HepG2 (cell line): ENCODE results near the gene LDAH. TPM values are rescaled to one million over a fixed set of nuclear protein-coding genes. Genes with fewer than 3 reads are reported as not detected.

Experiments
- AHR ChIP-seq: IDR thresholded peaks from 2 replicates; pipeline ENCODE4 v1.6.1; 2018; ENCODE audit warnings: missing genetic modification reagents, missing compliant biosample characterization
- ATF1 ChIP-seq: IDR thresholded peaks from 2 replicates; pipeline ENCODE4 v1.6.1; 2016; ENCODE audit warnings: mild to moderate bottlenecking, control low read depth
- CCAR2 ChIP-seq: fragments of 200-400 bp; formaldehyde crosslinking; optimal IDR thresholded peaks from 2 replicates; pipeline ENCODE3; 2018; ENCODE audit warnings: low read depth, mild to moderate bottlenecking, low read length, moderate library complexity
- GABPB1 ChIP-seq: IDR thresholded peaks from 2 replicates; pipeline ENCODE4 v1.6.1; 2016; ENCODE audit warnings: mild to moderate bottlenecking, missing genetic modification reagents, moderate library complexity, missing compliant biosample characterization
- HBP1 ChIP-seq: IDR thresholded peaks from 2 replicates; pipeline ENCODE4 v1.6.1; 2016; ENCODE audit warnings: low read depth, control low read depth
- HNF1B ChIP-seq: sonication (generic); formaldehyde crosslinking; IDR thresholded peaks from 2 replicates; pipeline ENCODE4 v1.5.1; 2020; ENCODE audit warnings: mild to moderate bottlenecking, moderate library complexity, missing genetic modification reagents
- HOXD1 ChIP-seq: sonication (generic); formaldehyde crosslinking; IDR thresholded peaks from 2 replicates; pipeline ENCODE4 v1.5.0; 2020; ENCODE audit warnings: missing genetic modification reagents
- IRX3 ChIP-seq: sonication (generic); formaldehyde crosslinking; IDR thresholded peaks from 2 replicates; pipeline ENCODE4 v1.8.1; 2023; ENCODE audit warnings: mild to moderate bottlenecking, low read depth, missing genetic modification reagents, borderline replicate concordance
- KLF11 ChIP-seq: IDR thresholded peaks from 2 replicates; pipeline ENCODE4 v1.6.1; 2016; ENCODE audit warnings: missing compliant biosample characterization
- NFIB ChIP-seq: sonication (generic); formaldehyde crosslinking; IDR thresholded peaks from 2 replicates; pipeline ENCODE4 v1.9.0; 2021; ENCODE audit warnings: missing genetic modification reagents, mild to moderate bottlenecking, borderline replicate concordance
- NR2F6 ChIP-seq, 2 experiments: IDR thresholded peaks; 2 replicates each; pipeline ENCODE4 v1.6.1; 2016; ENCODE audit warnings: antibody characterized with exemption in 1 of 2, mild to moderate bottlenecking in 1 of 2
- NR3C1 ChIP-seq: sonication (generic); formaldehyde crosslinking; IDR thresholded peaks from 2 replicates; pipeline ENCODE4 v1.4.0; 2020; ENCODE audit warnings: missing genetic modification reagents
- PHF20 ChIP-seq: sonication (generic); formaldehyde crosslinking; IDR thresholded peaks from 2 replicates; pipeline ENCODE4 v1.5.0; 2020; ENCODE audit warnings: mild to moderate bottlenecking, missing genetic modification reagents
- POLR2G ChIP-seq: fragments of 200-400 bp; formaldehyde crosslinking; IDR thresholded peaks from 2 replicates; pipeline ENCODE4 v1.6.1; 2018; ENCODE audit warnings: mild to moderate bottlenecking, low read depth, low read length, moderate library complexity
- SAP130 ChIP-seq: IDR thresholded peaks from 2 replicates; pipeline ENCODE4 v1.6.1; 2016; ENCODE audit warnings: low read depth
- TCF7 ChIP-seq: sonication (generic); IDR thresholded peaks from 2 replicates; pipeline ENCODE4 v1.6.1; 2016; ENCODE audit warnings: antibody characterized with exemption, low read depth
- ZMYM3 ChIP-seq: sonication (generic); formaldehyde crosslinking; IDR thresholded peaks from 2 replicates; pipeline ENCODE4 v1.5.1; 2020; ENCODE audit warnings: mild to moderate bottlenecking, missing genetic modification reagents
- ZNF790 ChIP-seq: sonication (generic); formaldehyde crosslinking; IDR thresholded peaks from 2 replicates; pipeline ENCODE4 v1.8.0; 2022; ENCODE audit warnings: missing genetic modification reagents, mild to moderate bottlenecking, borderline replicate concordance
- polyA plus RNA-seq, 8 experiments: library from polyadenylated mRNA; depleted of rRNA in 3 of 8; stranded (reverse) in 7 of 8; unstranded in 1 of 8; fragments of >200 nt; fragmentation: Illumina TruSeq in 4 of 8; extraction: Trizol in 4 of 8; gene quantifications; 2 replicates each; pipeline versions ENCODE4 v1.2.1 to v1.2.3, GENCODE V29; 2011 to 2016; ENCODE audit warnings: low read depth in 4 of 8, missing spikeins in 1 of 8, mixed read lengths in 1 of 8; ENCODE audit not compliant: insufficient read depth in 1 of 8
- total RNA-seq, 5 experiments: library from RNA; depleted of rRNA; stranded (reverse); fragments of >200 nt; fragmentation: Illumina TruSeq; extraction: Trizol; gene quantifications; 2 replicates each; pipeline ENCODE4 v1.2.3, GENCODE V29; 2016; ENCODE audit warnings: low read depth in 1 of 5
- TF ChIP-seq, protein P1 (sequence below): sonication (generic); formaldehyde crosslinking; IDR thresholded peaks from 2 replicates; pipeline ENCODE4 v1.4.0; 2020; ENCODE audit warnings: missing genetic modification reagents, borderline replicate concordance
- TF ChIP-seq, protein P2 (sequence below): sonication (generic); formaldehyde crosslinking; IDR thresholded peaks from 2 replicates; pipeline ENCODE4 v1.4.0; 2020; ENCODE audit warnings: missing genetic modification reagents, low read depth, mild to moderate bottlenecking, borderline replicate concordance

LDAH gene
- total and polyA plus RNA-seq, 2 of the 13 experiments (the other 11 are each of a cell fraction or from before 2014, with no cell fraction given), result 28.8 to 46.2 TPM

DNA sequence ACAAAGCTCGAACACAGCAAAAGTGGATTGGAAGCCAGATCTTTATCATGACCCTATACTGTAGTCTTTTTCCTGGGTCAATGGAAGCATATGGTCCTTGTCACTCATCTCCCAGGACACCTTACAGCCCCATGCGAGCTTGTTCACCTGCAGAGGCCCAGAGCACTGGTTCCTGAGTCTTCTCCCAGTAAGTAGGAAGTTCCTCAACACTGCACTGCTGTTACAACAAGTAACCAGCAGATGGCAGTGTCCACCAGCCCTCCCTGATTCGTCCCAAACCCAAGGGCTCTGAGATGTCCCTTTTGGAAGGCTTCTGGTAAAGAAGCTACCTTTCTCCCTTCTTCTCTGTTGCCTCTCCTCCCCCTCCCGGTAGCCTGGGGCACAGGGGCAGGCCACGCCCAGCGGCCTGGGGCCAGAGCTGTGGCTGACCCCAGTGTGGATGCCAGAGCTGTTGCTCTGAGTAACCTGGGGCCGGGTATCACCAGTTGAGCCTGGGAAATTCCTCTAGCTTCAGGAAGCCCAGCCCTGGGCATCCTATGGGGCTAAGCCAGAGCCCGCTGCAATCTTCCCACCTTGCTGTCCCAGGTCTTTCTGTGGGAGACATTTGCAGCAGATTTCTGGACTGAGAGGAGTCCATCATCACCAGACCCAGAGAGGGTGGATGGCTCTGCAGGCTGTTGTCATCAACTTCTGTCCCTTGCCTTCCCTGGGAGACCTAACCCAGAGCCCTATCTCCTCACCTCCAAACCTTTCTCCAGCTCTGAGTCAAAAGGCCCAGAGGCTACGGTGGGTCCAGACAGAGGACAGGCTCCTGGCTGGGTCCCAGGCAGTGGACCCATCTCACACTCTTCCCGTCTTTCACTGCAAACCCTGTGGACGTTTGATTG lies 161.2 kb downstream of the LDAH start (continued):
- TF ChIP-seq, protein P1, sequence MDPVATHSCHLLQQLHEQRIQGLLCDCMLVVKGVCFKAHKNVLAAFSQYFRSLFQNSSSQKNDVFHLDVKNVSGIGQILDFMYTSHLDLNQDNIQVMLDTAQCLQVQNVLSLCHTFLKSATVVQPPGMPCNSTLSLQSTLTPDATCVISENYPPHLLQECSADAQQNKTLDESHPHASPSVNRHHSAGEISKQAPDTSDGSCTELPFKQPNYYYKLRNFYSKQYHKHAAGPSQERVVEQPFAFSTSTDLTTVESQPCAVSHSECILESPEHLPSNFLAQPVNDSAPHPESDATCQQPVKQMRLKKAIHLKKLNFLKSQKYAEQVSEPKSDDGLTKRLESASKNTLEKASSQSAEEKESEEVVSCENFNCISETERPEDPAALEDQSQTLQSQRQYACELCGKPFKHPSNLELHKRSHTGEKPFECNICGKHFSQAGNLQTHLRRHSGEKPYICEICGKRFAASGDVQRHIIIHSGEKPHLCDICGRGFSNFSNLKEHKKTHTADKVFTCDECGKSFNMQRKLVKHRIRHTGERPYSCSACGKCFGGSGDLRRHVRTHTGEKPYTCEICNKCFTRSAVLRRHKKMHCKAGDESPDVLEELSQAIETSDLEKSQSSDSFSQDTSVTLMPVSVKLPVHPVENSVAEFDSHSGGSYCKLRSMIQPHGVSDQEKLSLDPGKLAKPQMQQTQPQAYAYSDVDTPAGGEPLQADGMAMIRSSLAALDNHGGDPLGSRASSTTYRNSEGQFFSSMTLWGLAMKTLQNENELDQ, result peak; percentile 75; the same call in 1 of the 2 replicates
- TF ChIP-seq IRX3 (CRISPR knock-in tag) (no peak), SAP130 (CRISPR knock-in tag) (peak; percentile 40; the same call in 1 of the 2 replicates), HBP1 (CRISPR knock-in tag) (no peak), GABPB1 (CRISPR knock-in tag) (peak; percentile 31; the same call in 1 of the 2 replicates), NFIB (CRISPR knock-in tag) (no peak), POLR2G (no peak), PHF20 (CRISPR knock-in tag) (no peak), KLF11 (CRISPR knock-in tag) (0 out of 2 replicates have a peak, but pooled peaks have one; percentile 38), CCAR2 (no peak), NR2F6 (IDR thresholded peaks at IDR 0.05) (no peak), NR2F6 (CRISPR knock-in tag; IDR thresholded peaks at IDR 0.05) (peak; percentile 49; the same call in 1 of the 2 replicates), ZNF790 (CRISPR knock-in tag) (no peak), ZMYM3 (CRISPR knock-in tag) (peak; percentile 93), NR3C1 (0 out of 2 replicates have a peak, but pooled peaks have one; percentile 22), TCF7 (no peak), HOXD1 (CRISPR knock-in tag) (no peak), HNF1B (CRISPR knock-in tag) (peak; percentile 80), AHR (CRISPR knock-in tag) (peak; percentile 63; the same call in 1 of the 2 replicates), ATF1 (no peak)
- TF ChIP-seq, protein P2, sequence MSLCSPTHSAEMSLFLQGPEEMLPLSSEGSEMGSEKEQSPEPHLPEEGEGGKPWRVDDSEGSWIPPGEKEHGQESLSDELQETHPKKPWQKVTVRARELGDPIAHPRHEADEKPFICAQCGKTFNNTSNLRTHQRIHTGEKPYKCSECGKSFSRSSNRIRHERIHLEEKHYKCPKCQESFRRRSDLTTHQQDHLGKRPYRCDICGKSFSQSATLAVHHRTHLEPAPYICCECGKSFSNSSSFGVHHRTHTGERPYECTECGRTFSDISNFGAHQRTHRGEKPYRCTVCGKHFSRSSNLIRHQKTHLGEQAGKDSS (CRISPR knock-in tag), result peak; percentile 100
